Stimulated activated CD8-positive, alpha-beta memory T cell treated with anti-CD3 and anti-CD28 coated beads, Interleukin-7, amount 100 ng/mL, for 24 hours (primary cell): ENCODE data around the gene SLC35F4.
"Not testable (repeated sequence)": the region's sequence is repeated elsewhere in the genome, so short reads cannot be mapped to it uniquely, and the experiment has no call there.

Experiments
- DNase-seq: peaks from one replicate; pipeline ENCODE4 v3.0.0-alpha.2; 2020; ENCODE audit warnings: low read depth

The SLC35F4 gene

DNA sequence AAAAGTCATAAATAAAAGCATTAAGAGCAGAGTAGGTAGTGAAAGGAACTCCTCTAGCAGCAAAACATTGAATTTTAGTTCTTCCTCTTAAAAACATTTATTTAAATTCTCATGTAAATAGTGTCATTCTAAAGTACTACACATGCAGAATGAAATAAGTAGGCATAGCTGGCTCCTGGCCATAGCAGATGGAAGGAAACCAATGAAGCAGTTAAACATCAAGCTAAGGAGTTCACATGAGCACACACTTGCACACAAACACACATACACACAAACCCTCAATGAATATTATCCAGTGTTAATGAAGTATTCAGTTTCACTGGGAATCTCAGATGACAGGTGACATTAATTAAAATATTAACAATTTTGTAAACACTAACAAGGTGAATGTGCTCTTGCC lies 69.3 kb downstream of the SLC35F4 start:
- no peak for DNase-seq

DNA sequence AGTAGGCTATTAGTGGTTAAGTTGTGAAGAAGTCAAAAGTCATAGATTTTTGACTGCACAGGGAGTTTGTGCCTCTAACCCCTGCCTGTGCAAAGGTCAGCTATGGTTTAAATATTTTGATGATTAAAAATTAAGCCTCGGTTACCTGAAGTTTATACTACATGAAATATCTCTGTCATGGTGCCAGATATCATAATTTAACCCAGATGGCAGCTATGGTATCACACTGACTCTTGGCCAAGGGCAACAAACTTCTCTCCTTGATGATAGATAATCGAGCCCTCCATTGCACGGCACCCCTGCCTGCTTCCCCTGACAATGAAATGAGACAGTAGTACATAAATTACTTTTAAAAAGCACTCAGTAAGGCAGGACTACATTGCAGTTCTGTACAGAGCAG lies 80.8 kb downstream of the SLC35F4 start:
- no peak for DNase-seq

DNA sequence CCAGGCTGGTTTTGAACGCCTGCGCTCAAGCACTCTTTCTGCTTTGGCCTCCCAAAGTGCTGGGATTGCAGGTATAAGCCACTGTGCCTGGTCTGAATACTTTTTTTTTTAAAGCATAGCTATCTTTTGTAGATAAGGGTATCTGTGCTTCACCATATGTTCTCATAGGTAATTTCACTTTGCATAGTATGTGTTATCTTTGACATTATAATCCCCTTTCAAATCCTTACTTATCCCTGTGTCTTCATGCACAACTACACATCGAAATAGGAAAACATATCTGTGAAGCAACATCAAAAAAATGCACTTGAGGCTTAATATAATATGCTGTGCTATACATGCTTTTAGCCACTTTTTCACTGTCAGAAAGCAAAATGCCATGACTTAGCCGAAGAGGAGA lies 94.1 kb downstream of the SLC35F4 start:
- no peak for DNase-seq

DNA sequence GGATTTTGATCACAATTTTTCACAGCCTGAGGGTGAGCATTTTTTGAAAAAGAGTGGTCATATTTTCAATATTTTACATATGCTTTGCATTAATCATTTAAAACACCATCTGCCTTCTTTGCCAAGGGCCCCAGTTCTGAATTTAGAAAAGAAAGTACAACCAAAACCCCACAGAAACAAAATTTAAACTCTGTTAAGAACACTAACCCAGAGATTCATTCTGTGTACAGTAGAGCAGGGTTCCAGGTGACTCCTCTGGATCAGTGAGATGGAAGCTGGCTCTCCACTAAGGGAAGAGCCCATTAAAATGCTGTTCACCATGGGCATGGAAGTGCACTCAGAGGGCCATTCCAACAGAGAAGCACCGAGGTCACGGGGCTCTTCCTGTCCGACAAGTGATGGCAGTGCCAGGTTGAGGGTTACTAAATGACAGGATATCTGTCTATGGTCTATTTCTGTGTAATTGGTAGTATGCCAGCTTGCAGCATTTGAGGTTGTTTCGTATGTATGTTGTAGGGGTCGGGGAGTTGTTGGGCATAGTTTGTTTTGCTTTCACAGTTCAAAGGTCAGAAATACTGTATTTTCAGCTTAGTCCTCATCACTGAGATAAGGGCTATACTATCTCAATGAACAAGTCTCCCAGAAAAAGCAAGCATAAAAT lies 95.9 kb downstream of the SLC35F4 start:
- no peak for DNase-seq

DNA sequence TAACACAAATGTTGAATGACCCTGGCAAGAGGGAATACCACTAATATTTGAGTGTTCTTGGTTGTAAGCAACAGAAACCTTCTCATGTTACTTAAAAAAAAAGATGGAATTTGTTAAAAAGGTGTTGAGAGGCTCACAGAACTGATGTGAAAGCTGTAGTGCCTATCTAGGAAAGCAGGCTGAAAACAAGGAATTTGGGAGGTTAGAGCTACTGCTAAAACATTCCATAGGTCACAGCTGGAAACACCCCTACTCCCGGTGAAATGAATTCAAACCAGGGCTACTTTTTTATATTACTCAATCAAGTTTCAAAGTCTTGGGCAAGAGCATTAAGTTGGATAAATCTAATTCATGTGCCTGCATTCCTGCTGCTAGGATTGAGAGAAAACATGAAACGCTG lies 104.1 kb downstream of the SLC35F4 start:
- DNase-seq: no peak

DNA sequence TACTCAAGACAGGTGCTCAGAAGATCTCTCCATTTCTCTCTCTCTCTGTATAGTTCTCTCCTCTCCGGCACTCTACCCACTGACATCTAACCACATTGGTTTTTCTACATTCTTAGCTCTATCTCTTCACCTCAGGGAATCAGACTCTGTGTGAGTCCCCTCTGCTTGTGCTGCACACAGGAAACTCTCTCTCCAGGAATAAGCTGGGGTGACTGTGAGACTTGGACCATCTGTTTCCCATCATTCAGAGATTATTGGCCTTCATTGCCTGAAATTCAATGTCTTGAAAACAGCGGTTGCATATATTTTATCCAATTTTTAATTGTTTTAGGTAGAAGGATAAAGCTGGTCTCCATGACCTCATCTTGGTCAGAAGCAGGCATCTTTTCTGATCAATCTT lies 105.0 kb downstream of the SLC35F4 start:
- no peak for DNase-seq

DNA sequence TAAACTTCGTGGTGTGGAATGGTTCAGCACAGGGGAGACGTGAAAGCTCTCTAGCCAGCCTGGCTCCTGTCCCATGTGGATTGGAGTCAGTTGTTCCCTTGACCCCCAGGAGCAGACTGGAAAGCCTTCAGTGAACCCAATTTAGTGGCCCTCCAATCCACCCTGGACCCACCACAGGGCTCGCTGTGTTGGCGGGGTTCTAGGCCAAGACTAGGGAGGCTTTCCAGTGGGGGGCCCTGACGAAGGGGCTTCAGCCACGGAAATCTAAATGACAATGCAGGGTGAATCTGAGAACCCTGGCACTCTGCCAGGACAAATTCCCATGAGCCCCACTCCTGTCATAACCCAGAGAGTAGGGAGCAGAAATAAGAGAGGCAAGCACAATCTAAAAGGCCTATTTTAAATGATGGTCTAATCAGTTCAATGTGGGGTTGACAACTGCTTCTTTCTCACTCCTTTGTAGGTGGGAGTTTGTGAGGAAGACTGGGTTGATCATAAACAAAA lies 110.8 kb downstream of the SLC35F4 start:
- no peak for DNase-seq

DNA sequence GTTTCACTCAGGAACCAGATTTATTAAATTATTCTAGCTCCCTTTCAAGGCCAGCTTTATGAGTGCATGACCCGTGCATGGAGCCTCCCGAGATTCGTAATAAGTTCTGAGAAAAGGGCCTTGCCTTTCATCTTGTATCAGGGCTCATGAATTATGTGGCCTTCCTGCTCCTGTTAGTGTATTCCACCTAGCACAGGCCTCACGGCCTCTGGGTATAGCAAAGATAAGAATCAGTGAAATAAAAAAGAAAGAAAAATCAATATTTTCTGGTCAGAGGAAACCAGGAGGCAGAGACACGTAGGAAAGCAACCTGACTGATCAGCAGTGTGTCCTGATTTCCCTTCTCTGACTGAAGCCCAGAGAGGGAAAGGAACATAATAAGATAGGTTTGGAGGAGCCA lies 111.4 kb downstream of the SLC35F4 start:
- DNase-seq: no peak

DNA sequence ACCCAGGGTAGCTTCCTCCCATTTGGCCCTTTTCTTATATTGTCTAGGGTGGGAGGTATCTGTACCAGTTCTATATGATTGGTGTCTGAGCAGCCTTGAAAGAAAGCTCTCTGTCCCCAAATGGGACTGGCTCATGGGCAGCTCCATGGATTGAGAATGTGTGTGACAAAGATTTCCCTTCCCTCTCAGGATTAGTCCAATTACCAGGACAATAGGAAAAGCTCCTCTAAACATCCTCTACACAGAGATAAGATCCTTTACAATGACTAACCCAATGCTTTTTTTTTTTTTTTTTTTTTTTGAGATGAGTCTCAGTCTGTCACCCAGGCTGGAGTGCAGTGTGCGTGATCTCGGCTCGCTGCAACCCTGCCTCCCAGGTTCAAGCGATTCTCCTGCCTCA lies 112.1 kb downstream of the SLC35F4 start:
- no peak for DNase-seq

DNA sequence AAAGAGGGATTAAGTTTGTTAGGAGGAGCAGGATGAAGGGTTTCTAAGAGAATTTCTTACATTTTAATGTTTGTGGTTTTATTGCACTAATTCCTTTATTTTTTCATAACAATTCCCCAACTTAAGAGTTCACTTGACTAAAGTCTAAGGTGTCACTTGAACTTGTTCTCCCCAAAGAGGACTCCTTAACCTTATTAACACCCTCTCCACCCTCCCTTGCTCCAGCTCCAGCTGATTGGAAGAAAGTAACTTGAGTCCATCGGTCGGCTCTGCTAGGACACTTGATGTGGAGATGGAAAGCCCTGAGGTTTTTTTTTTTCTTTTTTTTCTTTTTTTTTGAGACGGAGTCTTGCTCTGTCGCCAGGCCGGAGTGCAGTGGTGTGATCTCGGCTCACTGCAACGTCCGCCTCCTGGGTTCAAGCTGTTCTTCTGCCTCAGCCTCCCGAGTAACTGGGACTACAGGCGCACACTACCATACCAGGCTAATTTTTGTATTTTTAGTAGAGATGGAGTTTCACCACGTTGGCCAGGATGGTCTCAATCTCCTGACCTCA lies 113.7 kb downstream of the SLC35F4 start:
- DNase-seq: not testable (repeated sequence)

DNA sequence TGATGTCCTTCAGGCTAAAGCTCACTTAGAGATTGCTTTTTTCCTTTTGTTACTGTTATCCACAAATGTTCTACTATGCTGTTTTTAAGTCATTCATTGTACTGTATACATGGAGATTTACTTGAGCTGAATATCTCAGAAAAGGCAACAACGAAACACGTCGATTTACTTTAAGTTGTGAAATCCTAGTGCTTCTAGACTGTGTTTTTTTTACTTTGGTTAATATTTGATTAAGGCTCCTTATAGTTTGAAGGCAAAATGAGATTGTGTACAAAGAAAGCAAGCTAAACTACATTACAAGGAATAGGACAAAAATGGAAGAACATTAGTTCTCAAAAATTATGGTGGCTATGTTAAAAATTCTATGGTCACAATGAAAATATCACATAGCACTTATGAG lies 114.5 kb downstream of the SLC35F4 start:
- no peak for DNase-seq

DNA sequence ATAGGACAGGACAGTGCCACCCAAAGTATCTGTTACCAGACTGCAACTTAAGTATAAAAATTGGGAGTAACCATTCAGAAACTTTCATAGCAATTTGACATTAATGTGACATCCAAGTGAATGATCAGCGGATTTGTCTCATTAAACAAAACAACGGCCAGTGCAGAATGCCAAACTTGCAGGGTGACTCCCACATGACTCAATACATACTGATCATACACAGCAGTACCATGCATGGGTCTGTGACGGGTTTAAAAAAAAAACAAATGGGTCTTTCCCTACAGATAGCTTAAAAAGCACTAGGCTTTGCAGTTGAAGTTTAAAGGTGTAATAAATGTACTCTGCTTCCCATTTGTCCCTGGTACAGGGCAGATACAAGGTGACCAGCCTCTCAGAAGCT lies 116.6 kb downstream of the SLC35F4 start:
- DNase-seq: no peak

DNA sequence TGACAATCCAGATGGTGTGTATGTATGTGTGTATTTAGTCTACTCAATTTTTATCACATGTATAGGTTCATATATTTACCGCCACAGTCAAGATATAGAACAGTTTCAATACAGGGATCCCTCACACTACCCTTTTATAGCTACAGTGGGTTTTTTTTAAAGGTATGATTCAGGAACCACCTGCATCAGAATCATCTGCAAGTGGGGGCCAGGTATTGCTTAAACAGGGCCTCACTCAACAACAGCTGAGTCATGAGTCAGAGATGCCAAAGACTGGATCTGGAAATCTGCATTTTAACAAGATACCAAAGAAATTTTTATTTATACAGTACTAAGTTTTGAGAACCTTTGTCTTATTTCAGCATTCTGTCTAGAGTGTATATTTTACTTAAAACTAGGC lies 117.6 kb downstream of the SLC35F4 start:
- DNase-seq: no peak

DNA sequence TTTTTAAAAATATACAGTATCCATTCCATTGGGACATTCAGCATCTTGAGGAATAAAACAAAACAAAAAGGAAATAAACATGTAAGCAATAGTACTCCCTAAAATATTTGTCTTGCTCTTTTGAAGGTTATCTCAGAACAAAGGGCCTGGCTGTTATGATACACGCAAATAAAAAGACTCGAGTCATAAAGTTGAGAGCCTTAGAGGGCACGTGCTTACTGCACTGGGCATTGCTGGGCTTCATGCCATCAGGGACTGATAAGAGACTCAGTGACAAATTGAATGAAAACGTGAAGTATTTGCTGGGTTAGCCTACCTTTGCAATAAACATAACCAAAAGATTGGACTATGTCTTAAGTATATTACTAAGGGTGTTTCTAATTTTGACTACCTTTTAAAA lies 118.9 kb downstream of the SLC35F4 start:
- no peak for DNase-seq

DNA sequence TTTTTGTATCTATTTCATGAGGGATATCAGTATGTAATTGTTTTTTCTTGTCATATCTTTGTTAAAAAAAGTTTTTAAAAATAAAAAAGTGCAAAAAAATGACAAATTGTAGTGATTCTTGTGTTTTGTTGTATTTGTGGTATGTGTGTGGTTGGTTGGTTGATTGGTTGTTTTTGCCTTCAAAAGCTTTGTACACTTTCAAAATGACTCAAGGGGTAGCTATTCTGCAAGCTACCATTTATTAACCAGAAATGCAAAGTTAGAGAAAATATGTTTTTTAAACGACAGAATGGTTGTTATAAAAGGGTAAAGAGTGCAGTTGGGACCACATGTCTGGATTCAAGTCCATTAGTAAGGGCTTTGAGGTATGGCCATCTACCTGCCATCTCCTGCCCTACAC lies 119.3 kb downstream of the SLC35F4 start:
- no peak for DNase-seq

DNA sequence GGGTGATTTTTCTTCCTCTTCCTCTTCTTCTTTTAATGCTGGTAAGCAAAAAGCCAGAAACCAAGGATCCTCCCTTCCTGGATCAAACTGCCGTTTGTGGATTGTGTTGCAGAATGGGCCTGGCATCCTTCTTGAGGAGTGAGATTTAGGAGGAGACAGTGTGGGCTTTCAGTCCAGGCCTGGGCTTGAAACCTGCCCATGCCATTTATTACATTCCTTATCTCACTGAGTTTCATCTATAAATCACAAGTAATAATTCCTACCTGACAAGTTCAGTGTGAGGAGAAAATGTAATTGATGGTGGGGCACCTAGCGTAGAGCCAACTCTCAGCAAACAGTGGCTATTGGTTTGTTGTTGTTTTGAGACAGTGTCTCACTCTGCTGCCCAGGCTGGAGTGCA lies 126.4 kb downstream of the SLC35F4 start:
- DNase-seq: no peak

DNA sequence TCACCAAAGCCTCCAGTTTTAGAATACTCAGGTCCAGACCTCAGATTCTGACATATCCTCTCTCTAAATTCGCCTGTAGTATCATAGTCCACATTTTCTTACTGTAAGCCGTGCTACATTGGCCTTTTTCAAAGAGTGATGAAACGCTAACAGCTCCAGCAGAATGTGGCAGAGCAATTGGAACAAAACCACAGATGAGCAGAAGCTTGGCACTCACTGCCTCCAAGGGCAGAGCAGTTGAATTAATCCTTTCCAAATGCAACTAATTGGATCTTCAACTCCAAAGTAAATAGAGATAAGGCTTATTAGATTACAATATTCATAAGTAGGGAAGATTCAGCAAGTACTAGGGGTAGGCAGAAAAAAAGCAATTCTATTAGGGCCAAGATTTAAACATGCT lies 128.3 kb downstream of the SLC35F4 start:
- no peak for DNase-seq

DNA sequence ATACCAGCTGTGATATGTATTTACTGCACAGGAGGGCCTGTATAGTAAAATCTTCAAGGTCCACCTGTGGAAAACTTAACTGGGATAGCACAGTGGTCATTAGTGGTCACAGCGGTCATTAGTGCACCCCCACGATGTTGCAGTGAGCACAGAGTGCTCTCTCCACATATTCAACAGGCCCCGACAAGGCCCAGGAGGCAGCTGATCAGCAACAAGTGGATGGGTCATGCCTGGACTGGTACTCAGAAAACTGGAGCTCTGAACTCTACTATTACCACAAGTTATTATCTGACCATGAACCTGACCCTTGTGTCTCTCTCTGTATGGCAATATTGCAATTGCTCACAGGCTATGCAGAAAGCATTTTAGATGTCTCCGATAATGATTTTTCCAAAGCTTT lies 129.5 kb downstream of the SLC35F4 start:
- no peak for DNase-seq

DNA sequence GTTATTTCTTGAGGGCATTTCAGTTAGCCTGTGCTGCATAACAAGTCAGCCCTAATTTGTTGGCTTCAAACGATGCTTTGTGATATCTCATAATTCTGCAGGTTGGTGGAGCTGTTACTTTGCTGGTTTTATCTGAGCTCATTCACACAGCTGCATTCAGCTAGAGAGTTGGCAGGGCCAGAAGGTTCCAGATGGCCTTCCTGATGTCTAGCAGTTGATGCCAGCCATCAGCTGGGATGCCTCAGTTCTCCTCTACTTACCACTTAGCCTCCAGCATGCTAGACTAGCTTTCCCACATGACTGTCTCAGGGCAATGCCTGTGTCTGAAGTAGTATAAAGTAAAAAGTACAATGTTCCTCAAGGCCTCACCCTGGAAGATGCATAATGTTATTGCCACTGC lies 130.6 kb downstream of the SLC35F4 start:
- no peak for DNase-seq

DNA sequence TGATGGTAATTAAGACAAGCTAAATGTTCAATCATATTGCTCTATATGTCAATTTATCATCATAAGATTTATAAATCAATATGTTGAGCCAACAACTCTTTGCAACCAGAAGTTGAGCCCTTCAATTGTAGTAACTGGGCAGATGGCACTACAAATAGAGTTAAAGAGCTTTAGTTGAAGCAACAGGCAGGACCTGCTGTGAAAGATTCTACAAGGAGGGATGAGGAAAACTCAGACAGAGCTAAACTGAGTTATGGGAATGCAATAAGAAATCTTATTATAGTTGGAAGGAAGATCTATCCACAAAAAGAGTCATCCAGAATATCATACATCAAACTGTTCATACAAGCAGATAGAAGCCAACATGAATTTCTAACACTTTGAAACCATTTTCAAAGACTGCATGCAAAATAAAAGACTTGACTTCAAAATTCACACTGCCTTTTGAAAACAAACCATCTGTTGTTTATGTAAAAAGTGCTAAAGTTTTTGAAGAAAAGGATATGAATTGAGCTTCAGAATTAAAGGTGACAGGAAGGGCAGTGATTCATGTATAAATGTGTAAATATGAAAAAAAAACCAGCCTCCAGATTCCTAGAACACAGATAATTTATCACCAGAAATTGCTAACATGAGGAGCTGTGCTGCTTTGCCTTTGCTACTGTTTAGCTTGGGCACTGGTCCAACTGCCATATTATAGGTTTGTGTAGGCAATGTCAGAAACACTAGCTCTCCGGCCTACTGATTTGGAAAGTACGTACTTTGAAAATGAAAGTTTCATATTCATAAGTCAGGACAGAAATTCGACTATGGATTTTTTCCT lies 133.2 kb downstream of the SLC35F4 start:
- DNase-seq: no peak

DNA sequence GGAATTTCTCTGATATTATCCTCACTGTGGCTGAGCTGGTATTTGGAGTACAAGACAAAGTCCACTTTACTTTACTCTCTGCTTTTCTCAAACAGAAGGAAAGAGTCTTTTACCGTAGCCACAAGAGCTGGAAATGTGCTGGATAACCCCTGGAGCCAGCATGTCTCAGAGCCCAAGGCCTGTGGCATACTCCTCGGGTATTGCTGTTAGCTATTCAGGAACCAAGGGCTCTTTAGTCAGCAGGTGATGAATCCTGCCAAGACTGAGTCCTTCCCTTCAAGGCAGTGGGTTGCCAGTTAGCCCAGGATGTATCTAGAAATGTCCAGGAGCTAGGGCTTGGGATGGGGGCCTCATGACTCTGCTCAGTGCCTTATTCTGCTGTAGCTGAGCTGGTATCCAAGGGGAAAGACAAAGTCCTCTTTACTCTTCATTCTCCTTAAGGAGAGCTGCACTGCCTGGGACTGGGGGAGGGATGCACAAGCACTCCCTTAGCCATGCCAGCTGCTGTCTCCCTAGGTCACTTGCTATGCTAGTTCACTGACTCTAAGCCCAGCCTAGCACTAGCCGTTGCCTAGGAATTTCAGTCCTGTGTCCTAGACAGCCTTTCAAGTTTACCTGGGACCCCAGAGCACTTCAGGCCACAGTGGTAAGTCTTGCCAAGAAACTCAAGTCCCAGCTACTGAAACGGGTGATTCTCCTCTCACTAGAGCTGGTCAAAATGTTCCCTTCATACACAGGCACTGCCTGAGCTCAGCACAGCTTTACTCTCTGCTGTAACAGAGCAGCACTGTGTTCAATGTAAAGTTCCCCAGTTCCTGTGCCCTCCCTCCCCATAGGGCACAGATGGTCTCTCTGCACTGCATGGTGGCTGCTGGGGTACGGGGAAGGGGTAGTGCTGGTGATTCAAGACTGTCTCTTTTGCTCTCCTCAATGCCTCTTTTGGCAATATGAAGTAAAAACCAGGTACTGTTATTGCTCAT lies 136.4 kb downstream of the SLC35F4 start:
- no peak for DNase-seq

DNA sequence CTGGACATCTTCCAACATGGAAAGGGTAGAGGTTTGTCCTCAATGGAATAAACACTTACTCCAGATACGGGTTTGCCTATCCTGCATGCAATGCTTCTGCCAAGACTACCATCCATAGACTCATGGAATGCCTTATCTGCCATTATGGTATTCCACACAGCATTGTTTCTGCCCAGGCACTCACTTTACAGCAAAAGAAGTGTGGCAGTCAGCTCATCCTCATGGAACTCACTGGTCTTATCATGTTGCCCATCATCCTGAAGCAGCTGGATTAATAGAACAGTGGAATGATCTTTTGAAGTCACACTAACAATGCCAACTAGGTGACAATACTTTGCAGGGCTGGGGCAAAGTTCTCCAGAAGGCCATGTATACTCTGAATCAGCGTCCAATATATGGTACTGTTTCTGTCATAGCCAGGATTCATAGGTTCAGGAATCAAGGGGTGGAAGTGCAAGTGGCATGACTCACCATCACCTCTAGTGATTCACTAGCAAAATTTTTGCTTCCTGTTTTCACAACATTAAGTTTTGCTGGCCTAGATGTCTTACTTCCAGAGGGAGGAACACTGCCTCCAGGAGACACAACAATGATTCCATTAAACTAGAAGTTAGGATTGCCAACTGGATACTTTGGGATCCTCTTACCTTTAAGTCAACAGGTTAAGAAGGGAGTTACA lies 140.4 kb downstream of the SLC35F4 start:
- no peak for DNase-seq
